Measurements from ENCODE around the gene MORC2.

The MORC2 gene

DNA sequence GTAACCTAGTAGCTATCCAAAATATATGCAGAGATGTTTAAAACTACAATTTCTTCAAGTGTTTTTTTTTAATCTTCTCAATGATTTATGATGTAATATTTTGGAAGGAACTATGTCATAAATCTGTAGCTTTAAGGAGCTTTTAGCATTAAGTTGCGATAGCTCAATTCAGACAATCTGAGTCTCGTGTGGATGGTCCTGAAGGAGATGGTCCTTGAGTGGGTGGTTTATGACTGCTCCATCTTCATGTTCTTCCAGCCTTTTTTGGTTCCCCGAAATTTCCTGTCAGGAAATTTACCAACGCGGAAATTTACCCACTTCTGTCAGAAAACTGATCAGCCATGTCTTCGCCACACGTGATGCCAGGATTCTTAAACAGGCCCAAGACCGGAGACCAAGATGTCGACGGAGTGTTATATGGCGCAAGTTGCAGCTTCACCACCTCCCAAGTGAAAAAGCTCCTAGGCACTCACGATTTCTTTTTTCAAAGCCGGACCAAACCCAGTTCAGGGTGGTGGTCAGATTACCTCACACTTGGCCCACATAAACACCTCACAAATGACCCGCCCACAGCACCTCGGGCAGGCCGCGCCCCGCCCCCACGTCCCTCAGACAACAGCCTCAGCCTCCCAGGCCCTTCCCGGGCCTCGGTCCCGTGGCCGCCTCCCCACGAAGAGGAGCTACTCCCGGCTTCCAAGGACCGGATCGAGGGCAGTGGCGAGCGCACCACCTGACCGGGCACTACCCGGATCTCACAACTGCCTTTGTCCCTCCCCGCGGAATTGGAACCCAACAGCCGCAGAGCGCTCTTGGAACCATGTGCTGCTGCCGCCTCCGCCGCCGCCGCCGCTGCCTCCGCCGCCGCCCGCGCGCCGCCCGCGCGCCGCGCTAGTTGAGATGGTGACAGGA lies at the start of gene MORC2:
MORC2 (minus strand) TSS at position 760 of the 909 bp plus-strand sequence. CDS start 885 bp downstream, outside the sequence.
- DNase-seq, result peak; percentile 27

- DNase-seq, result no peak
Observed at GRCh38 chr22:31005535-31005934, 37.0 kb upstream of the MORC2 start.

- no peak for DNase-seq
Observed at GRCh38 chr22:31001124-31001770, 32.7 kb upstream of the MORC2 start.

DNA sequence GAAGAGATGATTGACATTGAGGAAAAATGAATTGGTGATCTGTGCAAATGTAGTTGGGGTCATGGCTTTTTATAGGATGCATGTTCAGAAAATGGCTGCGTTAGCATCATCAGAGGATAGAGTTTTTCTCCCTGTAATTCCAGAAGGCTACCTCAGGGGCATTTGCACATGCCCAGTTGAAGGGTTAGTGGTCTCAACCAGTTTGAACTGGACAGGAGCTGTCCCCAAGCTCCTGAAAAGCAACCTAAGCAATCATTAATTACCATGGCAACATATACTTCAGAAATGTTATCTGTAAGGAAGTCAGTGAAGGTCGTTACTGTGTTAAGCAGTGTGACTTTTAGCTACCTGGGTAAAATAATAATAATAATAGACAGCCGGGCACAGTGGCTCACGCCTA lies 29.8 kb upstream of the MORC2 start:
- no peak for DNase-seq

GRCh38 chr22:30996462-30996861 lies 27.9 kb upstream of the MORC2 start:
- no peak for DNase-seq

DNA sequence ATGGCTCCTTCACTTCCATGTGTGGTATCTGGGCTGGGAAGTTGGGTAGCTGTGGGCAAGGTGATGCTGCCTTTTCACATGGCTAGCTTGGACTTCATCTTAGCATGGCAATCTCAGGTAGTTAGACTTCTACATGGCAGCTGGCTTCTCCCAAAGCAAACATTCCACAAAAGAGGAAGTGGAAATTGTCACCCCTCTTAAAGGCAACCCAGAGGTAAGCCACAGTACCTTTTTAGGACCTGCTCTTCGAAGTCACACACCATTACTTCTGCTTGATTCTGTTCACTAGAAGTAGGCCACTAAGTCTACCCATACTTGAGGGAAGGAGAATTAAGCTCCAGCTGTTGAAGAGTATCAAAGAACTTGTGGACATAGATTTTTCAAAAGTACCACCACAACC lies 26.4 kb upstream of the MORC2 start:
- DNase-seq, result no peak

DNA sequence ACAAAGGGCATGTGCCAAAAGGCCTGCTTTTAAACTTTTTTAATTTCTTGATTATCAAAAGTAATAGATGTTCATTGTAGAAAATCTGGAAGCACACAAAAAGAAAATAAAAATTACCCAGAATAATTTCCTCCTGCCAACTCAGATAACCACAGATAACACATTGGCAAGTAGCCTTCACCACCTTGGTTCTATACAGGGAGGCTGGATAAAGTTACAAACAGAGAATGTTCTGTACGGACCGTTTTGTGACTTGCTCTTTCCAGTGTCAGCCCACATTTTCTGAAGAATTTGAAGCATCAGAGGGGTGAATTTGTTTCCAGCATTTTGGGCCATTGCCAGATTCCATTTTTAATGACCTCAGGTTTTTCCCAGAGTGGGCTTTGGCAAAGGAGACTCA lies 24.0 kb upstream of the MORC2 start:
- DNase-seq, result no peak

GRCh38 chr22:30990690-30991089 lies 22.1 kb upstream of the MORC2 start:
- no peak for DNase-seq

DNA sequence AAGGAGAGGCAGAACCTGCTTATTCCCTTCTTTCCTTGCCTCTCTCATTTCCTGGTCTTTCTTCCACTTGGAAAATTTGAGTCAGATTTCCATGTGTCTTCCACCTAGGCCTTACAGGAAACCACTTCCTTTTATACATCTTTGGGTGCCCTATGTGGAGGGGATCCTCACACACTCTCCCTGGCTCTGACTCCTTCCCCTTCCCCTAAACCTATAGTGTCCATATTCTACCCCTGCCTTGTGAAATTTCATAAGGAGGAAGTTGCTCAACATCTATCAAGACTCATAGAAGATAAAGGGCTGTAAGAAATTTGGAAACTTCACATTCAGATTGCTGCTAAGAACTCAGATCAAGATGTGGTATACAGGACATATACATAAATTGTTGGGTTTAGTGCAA lies 20.9 kb upstream of the MORC2 start:
- DNase-seq, result no peak

- DNase-seq, result peak; percentile 30
Observed at GRCh38 chr22:30985561-30986208, 17.1 kb upstream of the MORC2 start.

- no peak for DNase-seq
Observed at GRCh38 chr22:30984317-30984716, 15.7 kb upstream of the MORC2 start.

DNA sequence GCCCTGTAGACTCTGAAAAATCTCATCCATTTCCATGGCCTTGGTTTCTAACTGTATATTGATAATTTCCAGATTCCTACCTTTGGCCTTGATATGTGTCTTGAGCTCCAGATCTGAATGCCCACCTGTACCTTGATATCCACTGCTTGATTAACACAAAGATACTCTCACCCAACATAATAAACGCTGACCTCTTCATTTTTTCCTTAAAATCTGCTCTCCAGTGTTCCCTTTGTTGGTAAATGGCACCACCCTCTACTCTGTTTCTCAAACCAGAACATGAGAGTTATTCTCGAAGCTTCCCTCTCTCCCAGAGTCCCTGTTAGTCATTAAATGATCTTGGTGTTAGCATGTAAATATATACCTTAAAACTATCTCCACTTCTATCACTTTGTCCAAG lies 13.9 kb upstream of the MORC2 start:
- no peak for DNase-seq

GRCh38 chr22:30979932-30980331 lies 11.4 kb upstream of the MORC2 start:
- no peak for DNase-seq

DNA sequence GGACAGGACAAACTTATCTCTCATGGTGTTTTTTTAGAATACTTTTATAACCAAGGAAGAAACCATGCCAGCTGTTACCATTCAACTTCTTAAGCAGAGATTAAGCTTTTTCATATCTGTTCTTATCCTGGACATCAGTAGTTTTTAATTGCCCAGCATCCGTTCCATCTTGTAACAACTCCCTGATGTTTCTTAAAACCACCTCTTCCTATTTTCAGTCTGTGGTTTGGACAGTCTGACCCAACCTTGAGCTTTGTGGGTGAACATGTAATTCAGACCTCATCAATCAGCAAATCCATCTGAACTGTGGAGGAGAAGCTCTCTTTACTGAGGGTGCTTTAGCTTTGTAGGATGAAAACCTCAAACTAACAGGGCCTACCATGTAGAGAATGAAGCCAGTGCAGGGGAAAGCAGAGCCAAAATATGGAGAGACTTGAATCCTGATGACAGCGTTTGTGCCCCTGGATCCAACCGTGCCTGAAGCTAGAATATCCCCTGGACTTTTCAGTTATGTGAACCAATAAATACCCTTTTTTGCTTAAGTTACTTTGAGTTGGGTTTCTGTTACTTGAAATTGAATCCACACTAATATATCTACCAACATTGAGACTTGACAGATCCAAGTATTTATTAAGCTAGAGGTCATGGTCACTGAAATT lies 9.9 kb upstream of the MORC2 start:
- DNase-seq, result no peak

DNA sequence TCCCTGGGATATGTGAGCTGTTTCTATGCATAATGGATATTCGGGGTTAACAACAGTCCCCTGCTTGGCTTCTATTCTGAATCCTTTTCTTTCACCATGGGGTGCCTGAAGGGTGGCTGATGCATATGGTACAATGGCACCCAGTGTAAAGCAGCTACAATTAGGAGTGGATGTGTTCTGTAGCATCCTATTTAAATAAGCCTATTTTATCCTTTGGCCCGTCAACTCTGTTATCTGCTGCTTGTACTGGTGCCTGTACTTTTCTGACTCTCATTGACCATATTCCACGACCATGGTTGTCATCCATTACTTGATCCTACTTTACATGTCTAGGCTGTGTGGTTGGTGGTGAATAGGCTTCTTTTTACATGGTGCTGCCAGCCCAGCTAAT lies 1.8 kb upstream of the MORC2 start:
- DNase-seq, result no peak

GRCh38 chr22:30969532-30970355 lies 1.2 kb upstream of the MORC2 start:
- DNase-seq, result no peak

GRCh38 chr22:30968924-30969531 lies 454 bp upstream of the MORC2 start, which contains the start of gene TUG1:
TUG1 (plus strand) TSS chr22:30969265.
- peak; percentile 89 for DNase-seq

GRCh38 chr22:30964858-30965257 lies 3.7 kb downstream of the MORC2 start:
- DNase-seq, result no peak

- DNase-seq, result no peak
Observed at GRCh38 chr22:30955153-30955552, 13.4 kb downstream of the MORC2 start.

DNA sequence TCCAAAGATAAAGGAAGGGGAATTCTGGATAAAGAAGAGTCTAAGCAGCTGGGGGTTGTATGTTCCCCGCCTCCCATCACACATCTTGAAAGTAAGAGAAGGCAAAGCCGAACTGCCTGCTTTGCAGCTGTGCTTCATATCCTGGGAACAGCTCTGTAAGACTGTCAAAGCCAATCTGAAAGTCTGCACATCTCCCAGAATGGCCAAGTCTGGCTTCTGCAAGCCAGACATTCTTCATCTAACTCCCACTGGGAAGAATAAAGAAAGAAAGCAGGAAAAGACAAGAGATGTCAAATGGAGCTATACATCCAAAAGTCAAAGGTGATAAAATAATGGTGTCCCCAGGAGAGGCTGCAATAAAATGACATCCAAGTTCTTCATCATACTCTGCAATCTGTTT lies 15.4 kb downstream of the MORC2 start:
- DNase-seq, result no peak

GRCh38 chr22:30949934-30950660 lies 18.5 kb downstream of the MORC2 start:
- no peak for DNase-seq

Data from NCI-H774 (cell line).